ENCODE results near the gene RAD51B.

- TF ChIP-seq CTCF (IDR thresholded peaks at IDR 0.05) (no peak), POLR2A (IDR thresholded peaks at IDR 0.05) (no peak)
These were observed 155.9 kb downstream of the RAD51B start for GRCh38 chr14:67975470-67975869.

All from vagina (tissue), 2 donors.